Right forelimb (tissue), 1 donor: ENCODE results near the gene ULBP3.
"Not testable (repeated sequence)": the region's sequence is repeated elsewhere in the genome, so short reads cannot be mapped to it uniquely, and the experiment has no call there.

ENCODE experiments used
- DNase-seq: peaks from one replicate; pipeline ENCODE4 v3.0.0-alpha.2; 2018

Gene ULBP3

GRCh38 chr6:150038202-150039062 lies 30.5 kb downstream of the ULBP3 start:
- no peak for DNase-seq

GRCh38 chr6:150037526-150038201 lies 31.3 kb downstream of the ULBP3 start:
- DNase-seq, result no peak

- DNase-seq, result no peak
These were observed 32.8 kb downstream of the ULBP3 start for GRCh38 chr6:150036081-150036480.

GRCh38 chr6:150033207-150033771 lies 35.6 kb downstream of the ULBP3 start:
- DNase-seq, result no peak

GRCh38 chr6:150032598-150032997 lies 36.3 kb downstream of the ULBP3 start:
- DNase-seq, result no peak

- DNase-seq, result no peak
These were observed 38.3 kb downstream of the ULBP3 start for GRCh38 chr6:150030611-150031010.

- no peak for DNase-seq
These were observed 39.2 kb downstream of the ULBP3 start for GRCh38 chr6:150029749-150030148.

GRCh38 chr6:150029276-150029675 lies 39.6 kb downstream of the ULBP3 start:
- DNase-seq, result no peak

- no peak for DNase-seq
These were observed 40.1 kb downstream of the ULBP3 start for GRCh38 chr6:150028799-150029198.

- no peak for DNase-seq
These were observed 40.9 kb downstream of the ULBP3 start for GRCh38 chr6:150027806-150028565.

GRCh38 chr6:150026976-150027805 lies 41.7 kb downstream of the ULBP3 start:
- no peak for DNase-seq

GRCh38 chr6:150025201-150025917 lies 43.6 kb downstream of the ULBP3 start, which contains the start of gene RAET1L:
RAET1L (minus strand) TSS chr6:150025532; CDS start chr6:150025471, 61 bp downstream.
- peak; percentile 74 for DNase-seq

- DNase-seq, result no peak
These were observed 44.2 kb downstream of the ULBP3 start for GRCh38 chr6:150024646-150025155.

- not testable (repeated sequence) for DNase-seq
These were observed 44.9 kb downstream of the ULBP3 start for GRCh38 chr6:150024021-150024420.

- DNase-seq, result not testable (repeated sequence)
These were observed 47.1 kb downstream of the ULBP3 start for GRCh38 chr6:150021870-150022269.

- DNase-seq, result no peak
These were observed 49.9 kb downstream of the ULBP3 start for GRCh38 chr6:150018846-150019580.

GRCh38 chr6:150017186-150017521 lies 51.8 kb downstream of the ULBP3 start:
- not testable (repeated sequence) for DNase-seq

- peak; percentile 55 for DNase-seq
These were observed 52.4 kb downstream of the ULBP3 start for GRCh38 chr6:150016324-150017185.

- not testable (repeated sequence) for DNase-seq
These were observed 53.5 kb downstream of the ULBP3 start for GRCh38 chr6:150015281-150016001.
